Right lobe of liver (tissue), 6 donors: ENCODE measurements around the gene UMOD. TPM values are rescaled to one million over a fixed set of nuclear protein-coding genes. Genes with fewer than 3 reads are reported as not detected.
A peak's percentile ranks its signal among the peaks of the same experiment; 100 is the strongest.

ENCODE experiments used
- ATAC-seq, 4 donors: fragments of 200-7000 bp; cut with Tn5 transposase; one replicate each; pipeline ENCODE4 v1.9.1; 2020; ENCODE audit warnings: mild to moderate bottlenecking in 4 of 4, moderate library complexity in 4 of 4
- DNase-seq, 3 donors: peaks; one replicate each; pipeline ENCODE4 v3.0.0-alpha.2; 2020
- H3K27ac ChIP-seq, 3 donors: fragments of 200-600 bp; one replicate each; pipeline ENCODE4 v1.8.0; 2022
- H3K27me3 ChIP-seq, 2 donors: fragments of 200-600 bp; one replicate each; pipeline ENCODE4 v1.8.0; 2022
- H3K36me3 ChIP-seq, 4 donors: fragments of 200-600 bp; sonication (generic) in 1 of 4; one replicate each; pipeline versions ENCODE4 v1.5.1 to v1.8.0; 2017 to 2022; ENCODE audit warnings: control low read depth in 1 of 4
- H3K4me1 ChIP-seq, 4 donors: fragments of 200-600 bp; sonication (generic) in 1 of 4; one replicate each; pipeline versions ENCODE4 v1.5.1 to v1.8.0; 2017 to 2022; ENCODE audit warnings: control low read depth in 1 of 4
- H3K4me3 ChIP-seq, 3 donors: fragments of 200-600 bp; one replicate each; pipeline ENCODE4 v1.8.0; 2022
- H3K9me3 ChIP-seq, 4 donors: fragments of 200-600 bp; sonication (generic) in 1 of 4; one replicate each; pipeline versions ENCODE4 v1.5.1 to v1.8.0; 2017 to 2022; ENCODE audit warnings: control low read depth in 1 of 4
- POLR2A ChIP-seq: fragments of 450-650 bp; IDR thresholded peaks from one replicate; pipeline ENCODE4 v1.6.1; 2017; ENCODE audit warnings: antibody characterized with exemption, mild to moderate bottlenecking
- WGBS: methylation state at CpG from one replicate; pipeline ENCODE4 v1.1.6; 2018; ENCODE audit warnings: low coverage, low lambda C conversion rate; ENCODE audit not compliant: insufficient coverage; ENCODE audit errors: missing lambda C conversion rate; 5-methylcytosine and 5-hydroxymethylcytosine counted together
- intact Hi-C, 2 donors: fragments of 100-400 bp; cut with DNase I; formaldehyde crosslinking; loops; one replicate each; pipeline versions ENCODE4 v1.11.2 to v1.14.1; 2022
- total RNA-seq, 6 experiments: library from RNA; depleted of rRNA in 2 of 6; stranded (reverse); fragments of >200 nt in 2 of 6; fragmentation: NEBNext Ultra II Directional in 3 of 6; extraction: Animal tissue kit (Norgen Biotek cat#: 25700) in 3 of 6; gene quantifications; one replicate each; pipeline versions ENCODE4 v1.1.0 to v1.2.4, GENCODE V29; 2016 to 2023
- TF ChIP-seq, protein P1 (sequence below), 4 donors: fragments of 200-600 bp in 3 of 4; fragments of 450-650 bp in 1 of 4; IDR thresholded peaks; one replicate each; pipeline versions ENCODE4 v1.5.1 to v1.8.0; 2016 to 2022; ENCODE audit warnings: antibody characterized with exemption in 4 of 4, mild to moderate bottlenecking in 2 of 4
- donor health status: DM: no; HTN: yes; CAD: no.
- donor health status: DM: no; HTN: no; CAD: no.
- donor health status: DM: no; HTN: no; CAD: no.
- donor health status: DM: no; HTN: yes; CAD: no.
- donor health status: DM: no; HTN: yes; CAD: no.

UMOD gene
- total RNA-seq, 6 experiments from 2014 or later, result not detected

DNA sequence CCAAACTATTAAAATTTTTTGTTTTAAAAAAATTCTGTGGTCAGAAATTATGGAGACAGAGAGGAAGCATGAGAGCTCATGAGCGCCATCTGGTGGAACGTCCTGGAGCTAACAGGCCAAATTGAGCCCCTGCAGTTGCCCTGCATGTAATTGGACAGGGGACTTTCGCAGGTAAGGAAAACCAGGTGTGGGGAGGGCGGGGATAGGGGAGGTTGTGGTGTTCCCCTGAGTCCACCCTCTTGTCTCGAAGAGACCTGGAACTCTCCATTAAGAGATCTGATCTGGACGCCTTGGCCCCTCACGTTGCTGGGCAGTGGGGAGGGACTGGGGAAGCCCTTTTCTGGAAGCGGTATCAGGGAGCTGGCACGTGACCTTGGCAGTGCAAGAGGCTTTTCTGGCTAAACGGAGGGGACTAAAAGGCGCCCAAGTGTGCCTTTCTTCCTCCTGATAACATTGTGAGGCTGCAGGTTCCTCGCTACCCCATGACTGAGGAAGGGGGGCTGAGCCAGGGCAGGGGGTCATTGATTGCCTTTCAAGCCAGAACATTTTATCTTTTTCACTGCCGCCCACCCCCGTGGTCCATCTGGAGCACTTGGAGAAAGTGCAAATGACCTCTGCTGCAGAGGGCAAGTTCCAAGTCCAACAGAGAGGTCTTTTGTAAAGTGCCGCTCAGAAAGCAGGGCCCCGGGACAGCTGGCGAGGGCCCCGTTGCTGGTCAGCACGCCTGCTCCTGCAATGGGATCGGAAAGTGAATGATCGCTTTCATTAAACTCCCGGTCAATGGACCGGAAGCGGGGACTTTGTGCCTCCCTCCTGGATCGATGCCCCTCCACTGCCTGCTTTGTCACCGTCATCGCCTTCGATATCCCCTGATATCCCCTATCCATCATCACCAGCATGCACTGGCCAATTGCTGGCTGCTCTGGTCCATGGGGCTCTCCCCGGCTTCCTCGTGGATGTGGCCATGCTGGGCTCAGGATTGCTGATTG lies 33.6 kb upstream of the UMOD start:
- peak overlapping the region in 2 of 3 donors; percentile 23 to 39 for H3K4me3 ChIP-seq
- TF ChIP-seq, protein P1, sequence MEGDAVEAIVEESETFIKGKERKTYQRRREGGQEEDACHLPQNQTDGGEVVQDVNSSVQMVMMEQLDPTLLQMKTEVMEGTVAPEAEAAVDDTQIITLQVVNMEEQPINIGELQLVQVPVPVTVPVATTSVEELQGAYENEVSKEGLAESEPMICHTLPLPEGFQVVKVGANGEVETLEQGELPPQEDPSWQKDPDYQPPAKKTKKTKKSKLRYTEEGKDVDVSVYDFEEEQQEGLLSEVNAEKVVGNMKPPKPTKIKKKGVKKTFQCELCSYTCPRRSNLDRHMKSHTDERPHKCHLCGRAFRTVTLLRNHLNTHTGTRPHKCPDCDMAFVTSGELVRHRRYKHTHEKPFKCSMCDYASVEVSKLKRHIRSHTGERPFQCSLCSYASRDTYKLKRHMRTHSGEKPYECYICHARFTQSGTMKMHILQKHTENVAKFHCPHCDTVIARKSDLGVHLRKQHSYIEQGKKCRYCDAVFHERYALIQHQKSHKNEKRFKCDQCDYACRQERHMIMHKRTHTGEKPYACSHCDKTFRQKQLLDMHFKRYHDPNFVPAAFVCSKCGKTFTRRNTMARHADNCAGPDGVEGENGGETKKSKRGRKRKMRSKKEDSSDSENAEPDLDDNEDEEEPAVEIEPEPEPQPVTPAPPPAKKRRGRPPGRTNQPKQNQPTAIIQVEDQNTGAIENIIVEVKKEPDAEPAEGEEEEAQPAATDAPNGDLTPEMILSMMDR (IDR thresholded peaks at IDR 0.05), result peak; percentile 64 to 92 (median 86)
- peak; percentile 50 for TF ChIP-seq POLR2A
- intact Hi-C loops, result loop anchor here in 1 of 2 donors (10.0 kb wide), 1 partner anchor 481 kb away; no protein-coding TSS in a partner anchor

DNA sequence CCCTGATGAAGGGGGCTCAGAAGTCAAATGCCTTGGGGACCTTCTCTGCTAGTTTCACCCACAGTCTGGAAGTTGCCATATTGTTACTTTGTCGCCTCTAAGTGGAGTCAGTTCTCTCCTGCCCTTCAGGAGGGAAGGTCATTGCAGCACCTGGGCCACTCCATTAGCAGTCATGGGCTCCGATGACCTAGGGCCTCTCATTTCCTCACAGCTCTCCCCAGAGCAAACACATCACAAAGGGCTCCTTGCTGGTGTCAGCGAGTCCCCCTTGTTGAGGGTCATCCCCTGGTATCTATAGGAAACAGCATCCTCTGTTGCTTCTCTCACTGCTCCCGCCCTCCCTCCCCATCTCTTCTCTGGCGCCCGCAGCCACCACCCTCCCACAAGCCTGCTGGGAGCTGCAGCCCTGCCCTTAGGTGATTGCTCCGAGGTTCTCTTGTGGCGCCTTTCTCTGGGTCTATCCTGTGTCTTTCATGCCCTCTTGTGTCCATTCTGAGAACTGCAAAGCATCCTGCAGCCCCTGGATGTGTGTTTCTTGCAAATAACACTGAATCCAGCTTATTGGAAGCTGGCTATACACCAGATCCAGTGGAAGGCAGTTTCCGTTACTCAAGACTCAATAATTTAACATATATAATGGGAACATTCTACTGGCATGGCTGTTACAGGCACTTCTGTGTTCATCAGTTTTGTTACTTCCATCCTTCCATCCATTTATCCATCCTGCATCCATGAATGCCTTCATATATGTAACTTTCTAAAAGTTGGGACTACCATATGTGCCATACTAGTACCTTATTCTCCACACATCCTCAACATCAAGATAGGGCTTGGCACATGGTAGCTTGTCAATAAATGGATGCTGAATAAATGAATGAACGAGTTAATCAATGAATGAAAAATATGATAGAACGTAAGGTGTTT lies 30.9 kb upstream of the UMOD start:
- no peak overlapping the region for H3K4me3 ChIP-seq
- H3K36me3 ChIP-seq, result no peaks in the 10 kb centered on the region
- no peaks in the 10 kb centered on the region for H3K9me3 ChIP-seq
- no peaks in the 10 kb centered on the region for H3K27me3 ChIP-seq
- H3K4me1 ChIP-seq, result peaks cover 0 to 15% (median 3%) of the 10 kb centered on the region in 4 donors
- WGBS, result 21% methylated on average over 9 of the region's 11 CpGs
- TF ChIP-seq, protein P1 (IDR thresholded peaks at IDR 0.05), result peak; percentile 72 to 90 (median 84)
- TF ChIP-seq POLR2A, result no peak
- H3K27ac ChIP-seq, result no peak overlapping the region
- intact Hi-C loops, result loop anchor here in 1 of 2 donors (10.0 kb wide), 1 partner anchor 479 kb away; no protein-coding TSS in a partner anchor
- peak; percentile 66 to 80 (median 72) for ATAC-seq
- peak; percentile 51 to 73 (median 65) for DNase-seq

More for the DNA sequence above, 33.6 kb upstream of the UMOD start:
- H3K27me3 ChIP-seq, result no peaks in the 10 kb centered on the region
- ATAC-seq (peak; percentile 79 to 89 (median 82)), DNase-seq (peak; percentile 73 to 93 (median 90))
- no peaks in the 10 kb centered on the region for H3K36me3 ChIP-seq
- H3K9me3 ChIP-seq, result no peaks in the 10 kb centered on the region
- H3K27ac ChIP-seq, result peak overlapping the region; percentile 29 to 85 (median 80)
- H3K4me1 ChIP-seq, result peaks cover 0 to 15% (median 3%) of the 10 kb centered on the region in 4 donors
- WGBS, result 3% methylated on average over 17 of the region's 30 CpGs

DNA sequence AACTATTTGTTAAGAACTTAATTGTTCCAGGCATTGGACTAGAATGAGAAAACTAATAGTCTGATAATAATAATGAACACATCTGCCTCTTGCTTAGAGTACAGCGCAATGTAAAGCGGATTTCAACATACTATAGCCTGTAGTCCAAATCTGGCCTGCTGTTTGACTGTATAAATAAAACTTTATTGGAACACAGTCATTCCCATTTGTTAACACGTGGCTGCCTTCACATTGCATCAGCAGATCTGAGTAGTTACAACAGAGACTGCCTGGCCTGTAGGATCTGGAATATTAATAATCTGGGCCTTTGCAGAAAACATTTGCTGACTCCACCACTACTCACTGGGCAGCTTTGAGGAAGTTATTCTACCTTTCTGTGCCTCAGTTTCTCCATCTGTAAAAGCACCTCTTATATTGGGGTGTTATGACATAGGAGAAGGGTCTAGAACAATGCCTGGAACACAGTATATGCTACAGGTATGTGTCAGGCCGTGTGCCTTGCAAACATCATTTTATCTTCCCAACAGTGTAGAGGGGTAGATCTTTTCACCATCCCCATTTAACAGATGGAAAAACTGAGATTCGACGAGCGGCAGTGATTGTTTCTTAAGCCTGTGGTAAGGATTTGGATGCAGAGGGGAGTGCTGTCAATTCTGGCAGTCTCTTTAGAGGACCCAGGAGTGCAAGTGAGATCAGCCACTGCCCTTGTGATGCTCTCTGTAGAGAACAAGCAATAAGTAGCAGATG lies 29.9 kb upstream of the UMOD start:
- 75% methylated on average over 5 of the region's 7 CpGs for whole genome bisulfite sequencing
- no peak overlapping the region for H3K4me3 ChIP-seq
- H3K36me3 ChIP-seq, result no peaks in the 10 kb centered on the region
- peaks cover 0 to 15% (median 3%) of the 10 kb centered on the region in 4 donors for H3K4me1 ChIP-seq
- DNase-seq (no peak), ATAC-seq (no peak)
- no peaks in the 10 kb centered on the region for H3K9me3 ChIP-seq
- no peak overlapping the region for H3K27ac ChIP-seq
- no peaks in the 10 kb centered on the region for H3K27me3 ChIP-seq
- intact Hi-C loops, result loop anchor here in 1 of 2 donors (10.0 kb wide), 1 partner anchor 478 kb away; no protein-coding TSS in a partner anchor
- TF ChIP-seq POLR2A, result no peak
- TF ChIP-seq, protein P1 (IDR thresholded peaks at IDR 0.05), result no peak
